ENCODE results near the gene PGRMC1. TPM values are rescaled to one million over a fixed set of nuclear protein-coding genes. Genes with fewer than 3 reads are reported as not detected.
"Not testable (repeated sequence)": the region's sequence is repeated elsewhere in the genome, so short reads cannot be mapped to it uniquely, and the experiment has no call there.

The PGRMC1 gene
- total RNA-seq, result 31.6 and 32.1 TPM in 2 replicates

DNA sequence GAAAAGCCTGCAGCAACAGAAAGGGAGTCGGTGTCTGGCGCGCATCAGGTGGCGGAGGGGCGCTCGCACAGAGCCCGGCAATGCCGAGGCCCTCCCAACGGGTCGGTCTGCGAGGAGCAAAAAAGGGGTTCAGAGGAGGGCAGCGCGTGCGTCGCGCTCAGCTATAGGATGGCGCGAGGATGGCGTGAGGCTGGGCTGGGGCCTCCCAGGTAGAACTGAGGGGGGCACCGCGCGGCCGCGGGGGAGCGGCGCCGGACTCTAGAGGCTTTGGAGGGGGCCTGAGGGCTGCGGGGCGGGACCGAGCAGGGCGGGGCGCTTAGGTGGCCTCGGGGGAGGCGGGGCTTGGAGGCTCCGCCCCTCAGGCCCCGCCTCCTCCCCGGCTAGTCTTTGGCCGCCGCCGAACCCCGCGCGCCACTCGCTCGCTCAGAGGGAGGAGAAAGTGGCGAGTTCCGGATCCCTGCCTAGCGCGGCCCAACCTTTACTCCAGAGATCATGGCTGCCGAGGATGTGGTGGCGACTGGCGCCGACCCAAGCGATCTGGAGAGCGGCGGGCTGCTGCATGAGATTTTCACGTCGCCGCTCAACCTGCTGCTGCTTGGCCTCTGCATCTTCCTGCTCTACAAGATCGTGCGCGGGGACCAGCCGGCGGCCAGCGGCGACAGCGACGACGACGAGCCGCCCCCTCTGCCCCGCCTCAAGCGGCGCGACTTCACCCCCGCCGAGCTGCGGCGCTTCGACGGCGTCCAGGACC is at the start of gene PGRMC1:
Gene PGRMC1, plus strand, starts transcription at position 414 of the 751 bp plus-strand sequence. Its CDS starts 79 bp downstream, at position 493.
- intact Hi-C loops (cut with micrococcal nuclease), result loop anchor here (1.0 to 10.0 kb wide), 6 partner anchors 233 to 1326 kb away; partner anchors contain the start of genes CUL4B, DOCK11, UBE2A and ZBTB33

DNA sequence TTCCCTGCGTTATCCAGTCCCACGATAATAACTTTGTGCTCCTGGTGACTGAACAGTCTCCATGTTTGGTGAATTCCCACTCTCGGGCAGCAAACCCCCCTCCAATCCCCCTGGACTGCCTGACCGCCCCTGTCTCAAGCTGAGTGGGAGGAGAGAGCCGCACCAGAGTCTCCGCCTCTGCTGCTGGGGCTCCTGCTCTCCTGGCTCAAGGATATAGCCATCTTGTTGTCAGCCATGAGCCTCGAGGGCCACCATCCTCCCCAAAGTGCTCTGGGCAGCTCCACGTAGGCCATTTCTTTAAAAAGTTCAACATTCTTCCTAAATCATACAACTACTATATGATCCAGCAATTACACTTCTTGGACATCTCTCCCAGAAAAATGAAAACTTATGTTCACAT is 49.3 kb upstream of the PGRMC1 start:
- intact Hi-C loops (cut with micrococcal nuclease), result no loop called here

DNA sequence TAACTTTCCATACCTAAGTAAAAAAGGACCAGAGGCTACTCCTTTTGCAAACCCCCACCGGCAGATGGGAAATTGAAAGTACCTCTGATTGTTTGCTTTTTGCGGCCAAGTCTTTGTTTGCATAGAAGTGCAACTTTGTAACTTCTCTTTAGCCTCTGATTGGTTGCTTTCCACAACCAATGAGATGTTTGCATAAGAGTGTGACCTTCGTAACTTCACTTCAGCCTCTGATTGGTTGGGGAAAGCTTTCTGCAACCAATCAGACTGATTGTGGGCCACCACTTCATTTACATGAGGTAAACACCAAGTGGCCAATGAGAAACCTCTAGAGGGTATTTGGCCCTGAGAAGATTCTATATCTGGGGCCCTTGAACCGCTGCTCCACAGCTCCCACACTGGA is 48.8 kb upstream of the PGRMC1 start:
- intact Hi-C loops (cut with micrococcal nuclease), result no loop called here

GRCh38 chrX:119189115-119189514 is 47.0 kb upstream of the PGRMC1 start:
- intact Hi-C loops (cut with micrococcal nuclease), result no loop called here

DNA sequence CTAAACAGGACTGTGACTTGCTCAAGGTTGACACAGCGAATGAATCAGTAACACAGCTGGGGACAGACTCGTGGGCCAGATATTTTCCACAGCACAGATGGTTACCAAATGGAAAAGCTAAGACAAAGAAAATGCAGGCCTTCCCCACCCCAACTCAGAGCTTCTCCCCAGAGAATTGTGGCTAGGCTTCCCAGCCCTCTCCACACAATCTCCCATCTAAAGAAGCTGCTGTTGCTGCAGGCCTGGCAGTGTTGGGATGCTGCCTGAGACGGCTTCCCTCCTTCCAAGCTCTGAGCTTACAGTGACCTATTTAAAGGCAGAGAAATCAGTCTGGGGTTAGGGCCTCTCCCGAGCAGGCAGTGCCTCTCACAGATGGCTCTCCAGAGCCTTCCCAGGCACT is 46.5 kb upstream of the PGRMC1 start:
- intact Hi-C loops (cut with micrococcal nuclease), result no loop called here

DNA sequence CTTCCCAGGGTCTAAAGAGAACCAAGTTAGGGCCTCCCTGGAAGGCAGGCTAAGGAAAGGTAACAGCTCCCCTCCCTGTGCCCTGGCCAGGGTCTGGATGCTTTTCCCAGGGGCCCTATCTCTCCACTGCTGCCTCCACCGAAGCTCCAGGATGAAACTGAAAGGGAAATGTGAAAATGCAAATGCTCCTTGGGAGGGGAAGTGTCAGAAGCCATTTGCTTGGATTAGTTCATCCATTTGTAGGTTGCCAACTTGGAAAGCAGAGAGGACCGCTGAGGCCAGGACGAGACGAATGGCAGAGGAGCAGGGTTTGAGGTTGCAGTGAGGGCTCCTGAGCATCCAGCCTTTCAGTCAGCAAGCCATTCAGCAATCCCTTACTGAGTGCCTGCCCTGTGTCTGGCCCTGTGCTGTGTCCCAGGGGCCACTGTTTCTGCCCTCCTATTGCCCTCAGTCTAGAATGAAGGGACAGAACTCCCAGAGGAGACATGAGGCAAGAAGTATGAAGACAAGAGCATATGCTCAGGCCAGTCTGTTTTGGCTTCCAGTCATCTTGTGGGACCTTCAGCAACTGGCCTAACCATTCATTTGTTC is 45.9 kb upstream of the PGRMC1 start:
- intact Hi-C loops (cut with micrococcal nuclease), result no loop called here

DNA sequence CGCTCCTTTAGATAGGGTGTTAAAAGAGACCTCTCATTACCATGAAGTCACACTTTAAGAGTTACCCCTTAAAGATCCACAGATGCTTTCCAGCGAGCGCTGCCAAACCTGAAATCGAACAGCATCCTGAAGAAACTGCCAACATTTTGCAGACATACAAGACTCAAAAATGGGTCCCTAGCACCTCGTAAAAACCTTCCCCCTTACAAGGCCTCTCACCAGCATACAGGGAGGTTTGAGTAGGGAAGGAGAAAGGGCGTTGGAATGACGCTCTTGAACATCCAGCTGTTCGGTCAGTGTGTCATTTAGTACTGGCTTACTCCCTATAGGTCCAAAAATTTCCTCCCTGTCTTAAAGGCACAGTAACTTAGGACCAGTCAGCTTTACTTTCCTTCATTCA is 45.3 kb upstream of the PGRMC1 start:
- intact Hi-C loops (cut with micrococcal nuclease), result no loop called here

- intact Hi-C loops (cut with micrococcal nuclease), result no loop called here
These were observed 41.5 kb upstream of the PGRMC1 start for GRCh38 chrX:119194621-119195020.

- intact Hi-C loops (cut with micrococcal nuclease), result no loop called here
These were observed 34.5 kb upstream of the PGRMC1 start for GRCh38 chrX:119201570-119201969.

- intact Hi-C loops (cut with micrococcal nuclease), result no loop called here
These were observed 29.9 kb upstream of the PGRMC1 start for GRCh38 chrX:119206203-119206602.

- intact Hi-C loops (cut with micrococcal nuclease), result not testable (repeated sequence)
These were observed 28.6 kb upstream of the PGRMC1 start for GRCh38 chrX:119207483-119207882.

GRCh38 chrX:119208401-119209057 is 27.6 kb upstream of the PGRMC1 start:
- intact Hi-C loops (cut with micrococcal nuclease), result no loop called here

DNA sequence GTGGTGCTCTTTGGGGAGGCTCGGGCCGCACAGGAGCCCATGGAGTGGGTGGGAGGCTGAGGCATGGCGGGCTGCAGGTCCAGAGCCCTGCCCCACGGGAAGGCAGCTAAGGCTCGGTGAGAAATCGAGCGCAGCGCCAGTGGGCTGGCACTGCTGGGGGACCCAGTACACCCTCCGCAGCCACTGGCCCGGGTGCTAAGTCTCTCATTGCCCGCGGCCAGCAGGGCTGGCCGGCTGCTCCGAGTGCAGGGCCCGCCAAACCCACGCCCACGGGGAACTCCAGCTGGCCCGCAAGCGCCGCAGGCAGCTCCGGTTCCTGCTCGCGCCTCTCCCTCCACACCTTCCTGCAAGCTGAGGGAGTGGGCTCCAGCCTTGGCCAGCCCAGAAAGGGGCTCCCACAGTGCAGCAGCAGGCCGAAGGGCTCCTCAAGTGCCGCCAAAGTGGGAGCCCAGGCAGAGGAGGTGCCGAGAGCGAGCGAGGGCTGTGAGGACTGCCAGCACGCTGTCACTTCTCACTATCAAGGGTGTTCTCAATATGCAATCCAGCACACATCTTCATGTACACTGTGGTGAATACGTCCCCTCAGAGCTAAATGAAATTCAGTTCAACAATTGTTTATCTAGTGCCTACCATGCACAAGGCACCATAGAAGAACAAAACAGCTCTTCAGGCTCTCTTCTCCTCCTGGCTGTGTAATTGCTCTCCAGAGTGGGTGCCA is 25.0 kb upstream of the PGRMC1 start:
- intact Hi-C loops (cut with micrococcal nuclease), result loop anchor here (10.0 kb wide), 1 partner anchor 86 kb away; the partner anchor contains the start of gene KIAA1210

DNA sequence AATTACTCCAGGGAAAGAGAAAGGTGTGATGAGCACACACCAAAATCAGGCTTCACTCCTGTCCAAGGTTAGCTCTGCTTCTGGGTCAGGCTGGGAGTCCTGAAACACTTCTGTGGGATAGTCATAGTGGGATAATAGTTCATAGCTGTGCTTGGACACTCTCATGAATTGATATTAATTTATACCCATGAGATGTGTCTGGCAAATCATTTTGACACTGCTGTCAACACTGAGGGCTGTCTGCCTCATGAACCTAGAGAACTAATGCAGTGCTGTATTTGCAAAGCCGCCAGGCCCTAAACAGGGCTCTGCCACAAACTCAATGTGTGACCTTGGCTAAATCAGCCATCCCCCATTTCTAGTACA is 24.5 kb upstream of the PGRMC1 start:
- intact Hi-C loops (cut with micrococcal nuclease), result loop anchor here (10.0 kb wide), 1 partner anchor 87 kb away; the partner anchor contains the start of gene KIAA1210

- intact Hi-C loops (cut with micrococcal nuclease), result loop anchor here (10.0 kb wide), 1 partner anchor 93 kb away; the partner anchor contains the start of gene KIAA1210
These were observed 17.9 kb upstream of the PGRMC1 start for GRCh38 chrX:119218198-119218597.

- intact Hi-C loops (cut with micrococcal nuclease), result no loop called here
These were observed 13.2 kb upstream of the PGRMC1 start for GRCh38 chrX:119222932-119223331.

- intact Hi-C loops (cut with micrococcal nuclease), result no loop called here
These were observed 12.3 kb upstream of the PGRMC1 start for GRCh38 chrX:119223783-119224182.

GRCh38 chrX:119226446-119226845 is 9.6 kb upstream of the PGRMC1 start:
- intact Hi-C loops (cut with micrococcal nuclease), result no loop called here

- intact Hi-C loops (cut with micrococcal nuclease), result no loop called here
These were observed 7.4 kb upstream of the PGRMC1 start for GRCh38 chrX:119228512-119229252.

DNA sequence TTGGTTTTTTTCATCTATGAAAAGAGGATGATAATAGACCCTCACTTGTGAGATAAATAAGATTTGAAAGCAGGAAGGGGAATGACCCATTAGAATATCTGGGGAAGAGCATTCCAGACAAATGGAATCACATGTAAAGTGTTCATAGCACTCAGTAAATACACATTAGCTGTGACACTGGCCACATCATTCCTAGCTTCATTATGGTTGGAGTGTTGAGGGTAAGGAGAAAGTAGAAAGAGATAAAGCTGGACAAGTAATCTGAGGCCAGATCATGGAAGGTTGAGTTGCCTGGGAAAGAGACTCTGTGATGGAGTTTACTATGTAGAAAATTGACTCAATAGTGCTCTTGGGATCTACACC is 6.9 kb upstream of the PGRMC1 start:
- intact Hi-C loops (cut with micrococcal nuclease), result no loop called here

DNA sequence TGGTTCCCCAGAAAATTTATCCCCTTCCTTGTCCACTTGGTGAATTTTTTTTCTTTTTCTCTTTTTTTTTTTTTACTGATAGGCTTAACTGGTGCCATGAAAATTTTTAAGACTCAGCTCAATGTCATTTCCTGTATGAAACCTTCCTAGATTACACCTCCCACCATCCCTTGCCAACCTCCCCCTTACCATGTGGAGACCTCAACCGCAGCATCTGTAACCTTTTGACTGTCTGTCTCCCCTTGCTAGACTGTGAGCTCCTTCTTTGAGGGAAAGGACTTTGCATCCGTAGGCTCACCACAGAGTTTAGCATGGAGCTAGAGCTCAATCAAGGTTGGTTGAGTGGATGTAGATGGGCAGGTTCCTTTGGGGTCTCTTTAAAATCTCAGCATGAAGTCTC is 5.2 kb upstream of the PGRMC1 start:
- intact Hi-C loops (cut with micrococcal nuclease), result loop anchor here (10.0 kb wide), 2 partner anchors 344 to 736 kb away; partner anchors contain the start of genes DOCK11 and UBE2A

Data from T-helper 2 cell treated with Interferon-gamma antibody and Interleukin-4, amounts not matched to agents 100 ng/mL and 5 ng/mL, for 36 hours (primary cell).